GM18526 (cell line): ENCODE results near the gene CYB5A.

ENCODE experiments used
- POLR2A ChIP-seq: IDR thresholded peaks from 3 replicates; pipeline ENCODE4 v1.6.1; 2011; ENCODE audit not compliant: insufficient read length; ENCODE audit errors: extremely low read depth

The CYB5A gene

DNA sequence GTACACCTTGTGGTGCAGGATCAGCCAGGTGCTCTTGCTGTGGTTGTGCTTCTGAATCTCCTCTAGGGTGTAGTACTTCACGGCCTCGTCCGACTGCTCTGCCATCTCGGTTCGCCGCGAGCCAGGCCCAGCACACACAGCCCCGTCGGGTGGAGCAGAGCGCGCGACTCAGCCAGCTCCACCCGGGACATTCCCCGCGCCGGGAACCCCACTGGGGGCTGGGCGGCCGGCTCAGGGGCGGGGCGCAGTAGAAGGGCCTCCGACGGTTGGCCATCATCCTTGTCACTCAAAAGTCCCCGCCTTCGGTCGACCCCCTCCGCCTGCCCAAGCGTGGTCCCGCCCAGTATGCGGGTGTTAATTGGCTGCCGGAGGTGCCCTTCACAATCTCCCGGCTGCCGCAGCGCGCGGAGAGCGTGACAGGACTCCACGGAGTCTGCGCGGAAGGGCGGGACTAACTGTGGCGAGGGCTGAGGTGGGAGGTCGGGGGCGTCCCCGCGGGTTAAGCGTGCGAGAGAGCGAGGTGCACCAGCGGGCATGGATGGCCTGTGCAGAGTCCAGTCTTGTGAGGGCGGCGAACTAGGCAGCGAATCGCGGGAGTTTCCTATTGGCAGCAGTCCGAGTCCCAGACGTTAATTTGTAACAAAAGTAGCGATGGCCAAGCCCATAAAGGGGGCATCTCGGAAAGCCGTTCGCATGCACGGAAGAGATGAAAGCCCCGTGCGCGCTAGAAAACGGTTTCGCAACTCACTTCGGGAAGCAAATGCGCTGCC, at the start of gene CYB5A:
Gene CYB5A, minus strand, starts transcription at position 193 of the 770 bp plus-strand sequence. Its CDS starts 88 bp downstream, at position 105.
- TF ChIP-seq POLR2A, result peak; percentile 68

GRCh38 chr18:74337912-74338309, 46.1 kb upstream of the CYB5A start:
- no peak for TF ChIP-seq POLR2A

GRCh38 chr18:74337155-74337911, 45.6 kb upstream of the CYB5A start:
- TF ChIP-seq POLR2A, result no peak

- TF ChIP-seq POLR2A, result no peak
Observed at GRCh38 chr18:74336656-74337055, 44.9 kb upstream of the CYB5A start.

GRCh38 chr18:74334242-74334893, 42.6 kb upstream of the CYB5A start:
- no peak for TF ChIP-seq POLR2A

DNA sequence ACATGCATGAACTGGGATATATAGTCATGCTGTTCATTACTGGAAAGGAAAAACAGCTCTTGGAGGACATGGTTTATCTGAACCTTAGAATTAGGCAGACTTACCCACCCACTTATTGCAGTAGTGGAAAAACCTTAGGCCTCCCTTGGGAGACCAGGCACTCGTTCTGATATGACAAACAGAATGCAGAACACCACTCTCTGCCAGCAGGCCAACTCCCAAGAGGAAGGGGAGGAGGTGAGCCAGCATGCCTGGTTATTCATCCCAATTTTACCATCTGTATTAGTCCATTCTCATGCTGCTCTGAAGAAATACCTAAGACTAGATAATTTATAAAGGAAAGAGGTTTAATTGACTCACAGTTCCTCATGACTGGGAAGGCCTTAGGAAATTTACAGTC, 41.3 kb upstream of the CYB5A start:
- TF ChIP-seq POLR2A, result no peak

DNA sequence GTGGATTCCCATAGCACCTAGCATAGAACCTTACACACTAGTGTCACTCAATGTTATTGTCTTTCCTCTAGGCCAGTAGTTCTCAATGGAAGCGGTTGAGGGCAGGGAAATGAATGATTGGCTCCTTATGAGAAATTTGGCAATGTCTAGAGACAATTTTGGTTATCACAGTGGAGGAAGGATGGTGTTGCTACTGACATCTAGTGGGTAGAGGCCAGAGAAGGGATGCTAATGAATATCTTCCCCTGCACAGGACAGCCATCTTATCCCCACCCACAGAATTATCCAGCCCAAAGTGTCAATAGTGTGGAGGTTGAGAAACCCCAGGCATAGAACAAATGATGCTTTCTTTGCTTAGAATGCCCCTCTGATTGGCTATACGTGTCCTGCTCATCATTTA, 39.6 kb upstream of the CYB5A start:
- TF ChIP-seq POLR2A, result no peak

DNA sequence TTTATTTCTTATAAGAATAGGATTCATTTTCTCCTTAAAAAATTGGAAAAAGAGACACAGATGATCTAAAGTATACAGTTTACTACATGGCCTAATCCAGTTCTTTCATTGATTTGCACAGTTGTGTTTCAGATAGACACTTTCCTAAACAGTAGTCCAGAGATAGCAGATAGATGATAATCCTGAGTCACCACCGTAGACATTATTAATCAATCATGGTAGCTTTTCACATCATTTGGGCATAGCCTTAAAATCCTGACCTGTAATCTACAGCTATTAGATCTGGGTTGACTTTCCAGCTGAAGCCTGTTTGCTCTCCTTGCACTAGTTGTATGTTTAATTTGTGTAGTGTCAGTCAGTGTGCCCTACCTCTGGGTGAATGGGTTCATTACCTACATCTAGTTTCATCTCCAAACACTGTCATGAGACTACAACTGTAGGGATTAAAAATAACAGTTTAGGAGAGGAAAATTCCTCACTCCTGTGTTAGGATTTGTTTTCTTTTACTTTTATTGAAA, 38.0 kb upstream of the CYB5A start:
- no peak for TF ChIP-seq POLR2A

- TF ChIP-seq POLR2A, result no peak
Observed at GRCh38 chr18:74328206-74328605, 36.4 kb upstream of the CYB5A start.

DNA sequence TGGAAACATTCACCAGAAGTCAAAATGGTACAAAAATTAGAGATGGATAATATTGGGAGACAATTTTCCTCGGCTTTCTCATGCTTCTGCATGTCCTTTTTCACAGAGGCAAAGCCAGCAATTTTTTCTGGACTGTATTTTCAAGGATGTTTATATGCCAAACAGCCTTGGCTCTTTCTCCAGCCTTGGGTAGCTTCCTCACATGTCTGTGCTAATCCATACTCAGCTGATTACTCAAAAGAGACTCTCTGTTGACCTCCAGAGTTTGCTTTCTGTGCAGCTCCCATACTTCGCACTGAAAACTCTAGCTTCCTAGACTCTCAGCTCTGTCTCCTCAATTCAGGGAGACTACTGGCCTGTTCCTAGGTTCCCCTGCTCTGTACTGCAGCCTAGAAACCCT, 34.5 kb upstream of the CYB5A start:
- TF ChIP-seq POLR2A, result no peak

DNA sequence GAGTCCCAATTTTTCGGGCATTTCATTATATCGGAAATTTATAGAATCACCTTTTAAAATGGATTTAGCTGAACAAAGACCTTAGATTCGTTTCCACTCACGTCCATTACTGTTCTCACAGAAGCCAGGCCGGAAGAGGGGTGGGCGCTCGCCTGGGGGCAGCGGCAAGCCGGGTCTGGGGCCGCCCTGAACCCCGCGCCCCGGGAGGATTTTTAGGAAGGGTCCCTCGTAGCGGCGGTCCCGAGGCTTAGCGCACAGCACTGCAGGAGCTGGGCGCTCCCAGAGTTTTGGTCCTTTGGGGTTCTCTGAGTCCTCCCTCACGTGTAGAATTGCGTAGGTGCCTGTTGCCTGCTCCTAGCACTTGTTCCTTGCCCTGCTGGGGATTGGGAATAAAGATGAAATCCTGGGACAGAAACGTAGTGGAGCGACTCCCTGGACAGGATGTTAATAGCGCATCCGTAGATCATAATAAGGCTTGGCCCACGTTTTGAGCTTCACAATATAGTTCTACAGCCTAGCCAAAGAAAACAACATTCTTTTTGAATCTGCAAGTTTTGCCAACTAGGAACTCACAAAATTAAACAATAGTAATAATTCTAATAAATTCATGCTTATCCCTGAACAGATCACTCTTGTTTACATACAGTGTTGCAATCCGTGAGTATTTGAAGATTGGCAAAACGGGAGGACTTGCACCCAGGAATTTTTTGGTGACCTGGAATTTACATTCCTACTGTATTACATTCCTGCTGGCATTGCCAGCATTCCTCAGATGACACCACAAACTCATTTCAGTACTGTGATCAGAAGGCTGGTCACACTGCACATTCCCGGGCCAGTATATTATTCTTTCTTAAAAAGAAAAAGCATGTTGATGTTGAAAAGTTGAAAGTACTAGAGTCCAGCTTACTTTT, 24.8 kb upstream of the CYB5A start:
- no peak for TF ChIP-seq POLR2A

- TF ChIP-seq POLR2A, result no peak
Observed at GRCh38 chr18:74315464-74316256, 23.9 kb upstream of the CYB5A start, which contains the start of gene C18orf63. C18orf63 (plus strand) TSS chr18:74315839; CDS start chr18:74317866, 2,027 bp downstream.

GRCh38 chr18:74314759-74315463, 23.1 kb upstream of the CYB5A start:
- no peak for TF ChIP-seq POLR2A

GRCh38 chr18:74311000-74311399, 19.2 kb upstream of the CYB5A start:
- TF ChIP-seq POLR2A, result no peak

DNA sequence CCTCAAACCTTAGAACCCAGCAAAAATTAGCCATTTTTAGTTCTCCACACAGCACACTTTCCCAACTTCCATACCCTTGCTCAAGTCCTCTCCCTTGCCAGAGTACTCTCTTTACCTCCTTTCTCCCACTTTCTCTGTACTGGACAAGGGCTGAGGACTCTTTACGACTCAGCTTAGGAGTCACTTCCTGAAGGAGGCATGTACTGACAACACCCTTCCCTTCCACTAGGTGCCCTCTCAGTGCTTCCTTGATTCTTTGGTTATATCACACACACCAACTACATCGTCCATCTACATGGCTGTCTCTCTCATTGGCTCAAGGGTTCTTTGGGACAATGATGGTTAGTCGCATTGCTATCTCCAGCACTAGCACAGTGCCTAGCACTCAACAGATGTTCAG, 18.6 kb upstream of the CYB5A start:
- no peak for TF ChIP-seq POLR2A
